B cell (primary cell): ENCODE data around the gene HIPK2. TPM values are rescaled to one million over a fixed set of nuclear protein-coding genes. Genes with fewer than 3 reads are reported as not detected.

ENCODE experiments used
- ATAC-seq: fragments of 200-7000 bp; cut with Tn5 transposase; one replicate; pipeline ENCODE4 v1.10.0; 2021; ENCODE audit warnings: low read depth, mild to moderate bottlenecking, moderate number of reproducible peaks, moderate library complexity
- CTCF ChIA-PET: fragments of 350-600 bp; sonication (Branson Sonifier 250); formaldehyde crosslinking; loops from one replicate; lab custom pipeline; 2021; ENCODE audit warnings: antibody characterized with exemption, inconsistent platforms; lab: Charles Lee
- POLR2A ChIA-PET: fragments of 350-600 bp; sonication (Branson Sonifier 250); formaldehyde crosslinking; loops from one replicate; lab custom pipeline; 2021; ENCODE audit warnings: antibody characterized with exemption; lab: Charles Lee
- DNase-seq: peaks from one replicate; pipeline ENCODE4 v3.0.0; 2013
- H2AFZ ChIP-seq: 2 replicates; pipeline ENCODE4 v1.6.1; 2012; ENCODE audit warnings: mild to moderate bottlenecking, low read depth, low read length; ENCODE audit not compliant: insufficient read depth, poor library complexity, severe bottlenecking
- H3K27ac ChIP-seq, 2 donors: 1 replicate in 1 of 2; 2 replicates in 1 of 2; pipeline ENCODE4 v1.5.1; 2012 to 2013; ENCODE audit warnings: low read length in 2 of 2, mild to moderate bottlenecking in 2 of 2, moderate library complexity in 1 of 2
- H3K27me3 ChIP-seq, 4 experiments: fragments of 200-600 bp in 1 of 4; sonication (generic) in 1 of 4; replicated peaks in 1 of 4; 1 replicate in 2 of 4; 2 replicates in 2 of 4; pipeline versions ENCODE4 v1.6.1 to v1.7.0; 2013 to 2016; ENCODE audit warnings: low read length in 3 of 4, mild to moderate bottlenecking in 2 of 4, mixed read lengths in 1 of 4, moderate library complexity in 1 of 4; ENCODE audit not compliant: insufficient read depth in 4 of 4, control insufficient read depth in 3 of 4; ENCODE audit errors: control extremely low read depth in 1 of 4
- H3K36me3 ChIP-seq, 2 experiments: replicated peaks in 1 of 2; 1 replicate in 1 of 2; 2 replicates in 1 of 2; pipeline versions ENCODE4 v1.6.1 to v1.7.1; 2013; ENCODE audit warnings: low read length in 1 of 2; ENCODE audit not compliant: insufficient read depth in 2 of 2, control insufficient read depth in 1 of 2; ENCODE audit errors: control extremely low read depth in 1 of 2, extremely low read depth in 1 of 2
- H3K4me1 ChIP-seq, 2 donors: fragments of 200-600 bp in 1 of 2; sonication (generic) in 1 of 2; 1 replicate in 1 of 2; 2 replicates in 1 of 2; pipeline versions ENCODE4 v1.5.1 to v1.6.1; 2013 to 2017; ENCODE audit warnings: low read length in 2 of 2; ENCODE audit not compliant: control insufficient read depth in 2 of 2, insufficient read depth in 2 of 2
- H3K4me2 ChIP-seq: replicated peaks from 2 replicates; pipeline ENCODE3; 2012; ENCODE audit warnings: mild to moderate bottlenecking, low read depth, low read length; ENCODE audit not compliant: poor library complexity, severe bottlenecking
- H3K4me3 ChIP-seq, 5 experiments: fragments of 200-600 bp in 1 of 5; sonication (generic) in 1 of 5; 1 replicate in 3 of 5; 2 replicates in 2 of 5; pipeline versions ENCODE4 v1.5.1 to v1.7.0; 2011 to 2016; ENCODE audit warnings: low read length in 4 of 5, mild to moderate bottlenecking in 4 of 5, low read depth in 2 of 5, control low read depth in 1 of 5, moderate library complexity in 1 of 5; ENCODE audit not compliant: insufficient read depth in 1 of 5; ENCODE audit errors: control extremely low read depth in 1 of 5, extremely low read depth in 1 of 5
- H3K79me2 ChIP-seq: fragments of 200-600 bp; sonication (generic); one replicate; pipeline ENCODE4 v1.6.0; 2016; ENCODE audit warnings: low read length; ENCODE audit not compliant: control insufficient read depth, insufficient read depth
- H3K9ac ChIP-seq: fragments of 200-600 bp; sonication (generic); 2 replicates; pipeline ENCODE4 v1.6.1; 2017; ENCODE audit warnings: mild to moderate bottlenecking, low read length, moderate library complexity
- H3K9me3 ChIP-seq, 3 donors: one replicate each; pipeline versions ENCODE4 v1.6.1 to v1.7.1; 2013; ENCODE audit warnings: low read length in 2 of 3; ENCODE audit not compliant: control insufficient read depth in 2 of 3, insufficient read depth in 1 of 3; ENCODE audit errors: control extremely low read depth in 1 of 3
- H4K20me1 ChIP-seq: 2 replicates; pipeline ENCODE4 v1.6.0; 2012; ENCODE audit warnings: mild to moderate bottlenecking, low read length; ENCODE audit not compliant: insufficient read depth, control insufficient read depth, poor library complexity, severe bottlenecking
- H3K27ac Mint-ChIP-seq: one replicate; pipeline ENCODE4 v1.8.0; 2021; ENCODE audit warnings: mixed read lengths
- H3K27me3 Mint-ChIP-seq: one replicate; pipeline ENCODE4 v1.8.0; 2021; ENCODE audit warnings: mixed read lengths
- H3K4me1 Mint-ChIP-seq: one replicate; pipeline ENCODE4 v1.8.0; 2021; ENCODE audit warnings: mixed read lengths
- H3K4me3 Mint-ChIP-seq: one replicate; pipeline ENCODE4 v1.8.0; 2021; ENCODE audit warnings: mixed read lengths
- H3K9me3 Mint-ChIP-seq: one replicate; pipeline ENCODE4 v1.8.0; 2022; ENCODE audit warnings: mixed read lengths; ENCODE audit not compliant: insufficient read depth
- EZH2 ChIP-seq: IDR thresholded peaks from 2 replicates; pipeline ENCODE4 v1.6.1; 2012; ENCODE audit warnings: borderline replicate concordance, low read depth, mild to moderate bottlenecking, moderate library complexity, low read length; ENCODE audit not compliant: insufficient read depth, poor library complexity, severe bottlenecking
- WGBS: methylation state at CpG from one replicate; pipeline ENCODE4 v1.1.5; 2013; ENCODE audit warnings: missing lambda C conversion rate; ENCODE audit not compliant: insufficient coverage; 5-methylcytosine and 5-hydroxymethylcytosine counted together
- intact Hi-C: fragments of 100-400 bp; cut with micrococcal nuclease; formaldehyde crosslinking; loops from one replicate; pipeline ENCODE4 v1.10.0; 2022
- polyA plus RNA-seq: library from polyadenylated mRNA; depleted of rRNA; stranded (reverse); fragments of >200 nt; gene quantifications from 2 replicates; pipeline ENCODE4 v1.2.3, GENCODE V29; 2012
- total RNA-seq, 2 donors: library from RNA; stranded (reverse); fragments of 120-200 nt in 1 of 2; gene quantifications; 1 replicate in 1 of 2; 2 replicates in 1 of 2; pipeline versions ENCODE4 v1.2.3 to v1.2.4, GENCODE V29; 2013 to 2022
- TF ChIP-seq, protein P1 (sequence below): fragments of 200-600 bp; IDR thresholded peaks from one replicate; pipeline ENCODE4 v1.8.0; 2022; ENCODE audit warnings: antibody characterized with exemption, mild to moderate bottlenecking

The HIPK2 gene
- total and polyA plus RNA-seq, 2 donors (not counting 1 experiment from before 2014, with no cell fraction given): 6.8 to 58.2 TPM

- H2AFZ ChIP-seq: no peak overlapping the region
- H3K4me3 ChIP-seq: no peak overlapping the region
- Mint-ChIP-seq H3K27me3 (no peaks in the 10 kb centered on the region), H3K27ac (no peak overlapping the region), H3K4me3 (no peak overlapping the region), H3K4me1 (no peaks in the 10 kb centered on the region), H3K9me3 (peaks cover 6% of the 10 kb centered on the region)
- no peaks in the 10 kb centered on the region for H4K20me1 ChIP-seq
- peaks cover 3 to 33% of the 10 kb centered on the region in 2 experiments for H3K36me3 ChIP-seq
- H3K79me2 ChIP-seq: no peaks in the 10 kb centered on the region
- no peaks in the 10 kb centered on the region for H3K27me3 ChIP-seq
- no peak overlapping the region for H3K27ac ChIP-seq
- 73% methylated on average over 3 of the region's 5 CpGs for WGBS
- no peaks in the 10 kb centered on the region for H3K4me1 ChIP-seq
- TF ChIP-seq EZH2: no peak
- TF ChIP-seq, protein P1, sequence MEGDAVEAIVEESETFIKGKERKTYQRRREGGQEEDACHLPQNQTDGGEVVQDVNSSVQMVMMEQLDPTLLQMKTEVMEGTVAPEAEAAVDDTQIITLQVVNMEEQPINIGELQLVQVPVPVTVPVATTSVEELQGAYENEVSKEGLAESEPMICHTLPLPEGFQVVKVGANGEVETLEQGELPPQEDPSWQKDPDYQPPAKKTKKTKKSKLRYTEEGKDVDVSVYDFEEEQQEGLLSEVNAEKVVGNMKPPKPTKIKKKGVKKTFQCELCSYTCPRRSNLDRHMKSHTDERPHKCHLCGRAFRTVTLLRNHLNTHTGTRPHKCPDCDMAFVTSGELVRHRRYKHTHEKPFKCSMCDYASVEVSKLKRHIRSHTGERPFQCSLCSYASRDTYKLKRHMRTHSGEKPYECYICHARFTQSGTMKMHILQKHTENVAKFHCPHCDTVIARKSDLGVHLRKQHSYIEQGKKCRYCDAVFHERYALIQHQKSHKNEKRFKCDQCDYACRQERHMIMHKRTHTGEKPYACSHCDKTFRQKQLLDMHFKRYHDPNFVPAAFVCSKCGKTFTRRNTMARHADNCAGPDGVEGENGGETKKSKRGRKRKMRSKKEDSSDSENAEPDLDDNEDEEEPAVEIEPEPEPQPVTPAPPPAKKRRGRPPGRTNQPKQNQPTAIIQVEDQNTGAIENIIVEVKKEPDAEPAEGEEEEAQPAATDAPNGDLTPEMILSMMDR: no peak
- intact Hi-C loops: no loop called here
- H3K9me3 ChIP-seq: peaks cover 0 to 4% (median 0%) of the 10 kb centered on the region in 3 donors
- no peak overlapping the region for H3K4me2 ChIP-seq
- DNase-seq: no peak
- CTCF ChIA-PET: interaction anchor here (1.4 kb wide), 1 partner anchor 9 kb away, joined by 4 read pairs; no protein-coding TSS in a partner anchor
- ATAC-seq: no peak
- H3K9ac ChIP-seq: no peak overlapping the region
- POLR2A ChIA-PET: no interaction called here
These were observed 167.2 kb downstream of the HIPK2 start for GRCh38 chr7:139610595-139610994.

GRCh38 chr7:139603896-139604295 is 173.9 kb downstream of the HIPK2 start:
- no peak for ATAC-seq
- peaks cover 12 to 31% of the 10 kb centered on the region in 2 experiments for H3K36me3 ChIP-seq
- TF ChIP-seq, protein P1: no peak
- no peak for TF ChIP-seq EZH2

More at GRCh38 chr7:139603896-139604295, 173.9 kb downstream of the HIPK2 start:
- H3K4me1 Mint-ChIP-seq: no peaks in the 10 kb centered on the region
- ChIA-PET CTCF (interaction anchor here (1.3 to 2.2 kb wide), 4 partner anchors 13 to 41 kb away, joined by 3 to 7 read pairs (median 4); no protein-coding TSS in a partner anchor), POLR2A (no interaction called here)
- Histone ChIP-seq H3K9ac (no peak overlapping the region), H4K20me1 (no peaks in the 10 kb centered on the region), H3K27ac (no peak overlapping the region), H2AFZ (no peak overlapping the region), H3K4me2 (no peak overlapping the region), H3K9me3 (peaks cover 0 to 4% (median 0%) of the 10 kb centered on the region in 3 donors), H3K4me1 (no peaks in the 10 kb centered on the region), H3K27me3 (no peaks in the 10 kb centered on the region), H3K4me3 (no peak overlapping the region), H3K79me2 (no peaks in the 10 kb centered on the region)
- 86% methylated on average over 3 of the region's 5 CpGs for WGBS
- H3K27me3 Mint-ChIP-seq: no peaks in the 10 kb centered on the region
- no peak for DNase-seq
- peaks cover 6% of the 10 kb centered on the region for H3K9me3 Mint-ChIP-seq
- intact Hi-C loops: loop anchor here (10.0 kb wide), 1 partner anchor 701 kb away; no protein-coding TSS in a partner anchor
- no peak overlapping the region for H3K4me3 Mint-ChIP-seq
- H3K27ac Mint-ChIP-seq: no peak overlapping the region
